Thyroid gland (tissue), 4 donors: Measurements from ENCODE around the gene SLC6A9.

ENCODE experiments used
- POLR2A ChIP-seq, 2 donors: fragments of 450-650 bp; IDR thresholded peaks; one replicate each; pipeline ENCODE4 v1.6.1; 2017; ENCODE audit warnings: antibody characterized with exemption in 2 of 2, mild to moderate bottlenecking in 2 of 2, moderate library complexity in 1 of 2
- TF ChIP-seq, protein P1 (sequence below), 6 experiments: fragments of 200-600 bp in 3 of 6; fragments of 450-650 bp in 3 of 6; sonication (generic) in 3 of 6; IDR thresholded peaks; one replicate each; pipeline ENCODE4 v1.5.1; 2016 to 2019; ENCODE audit warnings: antibody characterized with exemption in 6 of 6, mild to moderate bottlenecking in 2 of 6, inconsistent platforms in 1 of 6, moderate library complexity in 1 of 6

- TF ChIP-seq, protein P1, sequence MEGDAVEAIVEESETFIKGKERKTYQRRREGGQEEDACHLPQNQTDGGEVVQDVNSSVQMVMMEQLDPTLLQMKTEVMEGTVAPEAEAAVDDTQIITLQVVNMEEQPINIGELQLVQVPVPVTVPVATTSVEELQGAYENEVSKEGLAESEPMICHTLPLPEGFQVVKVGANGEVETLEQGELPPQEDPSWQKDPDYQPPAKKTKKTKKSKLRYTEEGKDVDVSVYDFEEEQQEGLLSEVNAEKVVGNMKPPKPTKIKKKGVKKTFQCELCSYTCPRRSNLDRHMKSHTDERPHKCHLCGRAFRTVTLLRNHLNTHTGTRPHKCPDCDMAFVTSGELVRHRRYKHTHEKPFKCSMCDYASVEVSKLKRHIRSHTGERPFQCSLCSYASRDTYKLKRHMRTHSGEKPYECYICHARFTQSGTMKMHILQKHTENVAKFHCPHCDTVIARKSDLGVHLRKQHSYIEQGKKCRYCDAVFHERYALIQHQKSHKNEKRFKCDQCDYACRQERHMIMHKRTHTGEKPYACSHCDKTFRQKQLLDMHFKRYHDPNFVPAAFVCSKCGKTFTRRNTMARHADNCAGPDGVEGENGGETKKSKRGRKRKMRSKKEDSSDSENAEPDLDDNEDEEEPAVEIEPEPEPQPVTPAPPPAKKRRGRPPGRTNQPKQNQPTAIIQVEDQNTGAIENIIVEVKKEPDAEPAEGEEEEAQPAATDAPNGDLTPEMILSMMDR (IDR thresholded peaks at IDR 0.05) = no peak
- no peak for TF ChIP-seq POLR2A (IDR thresholded peaks at IDR 0.05)
Observed at GRCh38 chr1:43998000-43998378, 33.3 kb downstream of the SLC6A9 start.
